ENCODE data around the gene ERBB4. TPM values are rescaled to one million over a fixed set of nuclear protein-coding genes. Genes with fewer than 3 reads are reported as not detected.

Gene ERBB4
- total RNA-seq (not detected), polyA plus RNA-seq (not detected), total RNA-seq (not detected)

- peaks cover 0 to 11% (median 2%) of the 10 kb centered on the region in 11 donors for H3K9me3 Mint-ChIP-seq
- Histone ChIP-seq H3K4me1 (ENCODE audit: control insufficient read depth in 2 of 2, insufficient read depth in 2 of 2, low read length in 2 of 2) (no peaks in the 10 kb centered on the region), H3K36me3 (ENCODE audit: control insufficient read depth in 2 of 3, insufficient read depth in 3 of 3, low read length in 3 of 3) (no peaks in the 10 kb centered on the region), H3K9me3 (ENCODE audit: control insufficient read depth in 2 of 3, low read length in 3 of 3) (no peaks in the 10 kb centered on the region), H3K27me3 (ENCODE audit: control insufficient read depth in 2 of 2, insufficient read depth in 2 of 2, low read length in 2 of 2) (peaks cover 0 to 10% of the 10 kb centered on the region in 2 donors), H3K27ac (ENCODE audit: low read depth, low read length) (no peak within 1 kb of the TSS), H3K4me3 (ENCODE audit: low read length) (no peak within 1 kb of the TSS)
- ChIA-PET POLR2A (no interaction called here), CTCF (no interaction called here)
- peaks cover 0 to 2% (median 0%) of the 10 kb centered on the region in 5 donors for H3K36me3 Mint-ChIP-seq
- intact Hi-C loops (cut with micrococcal nuclease): no loop called here
- H3K27me3 Mint-ChIP-seq: peaks cover 56 to 74% (median 67%) of the 10 kb centered on the region in 5 donors
- peak within 1 kb of the TSS in 6 of 10 donors; percentile 23 to 65 (median 44) for H3K4me3 Mint-ChIP-seq
- ATAC-seq (peak; percentile 22), DNase-seq (no peak)
- no peak within 1 kb of the TSS for H3K27ac Mint-ChIP-seq
- peaks cover 0 to 18% (median 10%) of the 10 kb centered on the region in 7 donors for H3K4me1 Mint-ChIP-seq
Observed at GRCh38 chr2:212538305-212539071, at the start of gene ERBB4. Gene ERBB4 (minus strand): TSS chr2:212538802. CDS start chr2:212538530, 272 bp downstream.

- peaks cover 0 to 18% (median 4%) of the 10 kb centered on the region in 11 donors for H3K9me3 Mint-ChIP-seq
- Histone ChIP-seq H3K9me3 (ENCODE audit: control insufficient read depth in 2 of 3, low read length in 3 of 3) (no peaks in the 10 kb centered on the region), H3K27me3 (ENCODE audit: control insufficient read depth in 2 of 2, insufficient read depth in 2 of 2, low read length in 2 of 2) (no peaks in the 10 kb centered on the region), H3K4me3 (ENCODE audit: low read length) (no peak overlapping the region), H3K4me1 (ENCODE audit: control insufficient read depth in 2 of 2, insufficient read depth in 2 of 2, low read length in 2 of 2) (no peaks in the 10 kb centered on the region), H3K27ac (ENCODE audit: low read depth, low read length) (no peak overlapping the region), H3K36me3 (ENCODE audit: control insufficient read depth in 2 of 3, insufficient read depth in 3 of 3, low read length in 3 of 3) (no peaks in the 10 kb centered on the region)
- no peak overlapping the region for H3K27ac Mint-ChIP-seq
- H3K27me3 Mint-ChIP-seq: peaks cover 0 to 19% (median 4%) of the 10 kb centered on the region in 5 donors
- intact Hi-C loops (cut with micrococcal nuclease): no loop called here
- no peaks in the 10 kb centered on the region for H3K4me1 Mint-ChIP-seq
- CTCF ChIA-PET: no interaction called here
- H3K36me3 Mint-ChIP-seq: peaks cover 0 to 4% (median 0%) of the 10 kb centered on the region in 5 donors
- ATAC-seq: no peak
- H3K4me3 Mint-ChIP-seq: no peak overlapping the region
- POLR2A ChIA-PET: no interaction called here
- no peak for DNase-seq
Observed at GRCh38 chr2:212580117-212580516, 41.5 kb upstream of the ERBB4 start.

GRCh38 chr2:212556296-212556695 lies 17.7 kb upstream of the ERBB4 start:
- Mint-ChIP-seq H3K36me3 (no peaks in the 10 kb centered on the region), H3K9me3 (peaks cover 0 to 3% (median 0%) of the 10 kb centered on the region in 11 donors), H3K4me1 (no peaks in the 10 kb centered on the region), H3K27me3 (peaks cover 0 to 3% (median 0%) of the 10 kb centered on the region in 5 donors), H3K27ac (no peak overlapping the region), H3K4me3 (no peak overlapping the region)
- ChIA-PET POLR2A (no interaction called here), CTCF (no interaction called here)
- Histone ChIP-seq H3K4me1 (ENCODE audit: control insufficient read depth in 2 of 2, insufficient read depth in 2 of 2, low read length in 2 of 2) (no peaks in the 10 kb centered on the region), H3K36me3 (ENCODE audit: control insufficient read depth in 2 of 3, insufficient read depth in 3 of 3, low read length in 3 of 3) (no peaks in the 10 kb centered on the region), H3K4me3 (ENCODE audit: low read length) (no peak overlapping the region), H3K27me3 (ENCODE audit: control insufficient read depth in 2 of 2, insufficient read depth in 2 of 2, low read length in 2 of 2) (no peaks in the 10 kb centered on the region), H3K9me3 (ENCODE audit: control insufficient read depth in 2 of 3, low read length in 3 of 3) (no peaks in the 10 kb centered on the region), H3K27ac (ENCODE audit: low read depth, low read length) (no peak overlapping the region)
- DNase-seq (no peak), ATAC-seq (no peak)
- intact Hi-C loops (cut with micrococcal nuclease): no loop called here

- Mint-ChIP-seq H3K9me3 (peaks cover 0 to 3% (median 0%) of the 10 kb centered on the region in 11 donors), H3K4me1 (no peaks in the 10 kb centered on the region), H3K4me3 (no peak overlapping the region), H3K36me3 (no peaks in the 10 kb centered on the region), H3K27me3 (peaks cover 0 to 3% (median 0%) of the 10 kb centered on the region in 5 donors), H3K27ac (no peak overlapping the region)
- Histone ChIP-seq H3K4me1 (ENCODE audit: control insufficient read depth in 2 of 2, insufficient read depth in 2 of 2, low read length in 2 of 2) (no peaks in the 10 kb centered on the region), H3K27ac (ENCODE audit: low read depth, low read length) (no peak overlapping the region), H3K27me3 (ENCODE audit: control insufficient read depth in 2 of 2, insufficient read depth in 2 of 2, low read length in 2 of 2) (no peaks in the 10 kb centered on the region), H3K9me3 (ENCODE audit: control insufficient read depth in 2 of 3, low read length in 3 of 3) (no peaks in the 10 kb centered on the region), H3K36me3 (ENCODE audit: control insufficient read depth in 2 of 3, insufficient read depth in 3 of 3, low read length in 3 of 3) (no peaks in the 10 kb centered on the region), H3K4me3 (ENCODE audit: low read length) (no peak overlapping the region)
- DNase-seq (no peak), ATAC-seq (no peak)
- intact Hi-C loops (cut with micrococcal nuclease): no loop called here
- CTCF ChIA-PET: no interaction called here
- POLR2A ChIA-PET: no interaction called here
Observed at GRCh38 chr2:212554233-212554632, 15.6 kb upstream of the ERBB4 start.

DNA sequence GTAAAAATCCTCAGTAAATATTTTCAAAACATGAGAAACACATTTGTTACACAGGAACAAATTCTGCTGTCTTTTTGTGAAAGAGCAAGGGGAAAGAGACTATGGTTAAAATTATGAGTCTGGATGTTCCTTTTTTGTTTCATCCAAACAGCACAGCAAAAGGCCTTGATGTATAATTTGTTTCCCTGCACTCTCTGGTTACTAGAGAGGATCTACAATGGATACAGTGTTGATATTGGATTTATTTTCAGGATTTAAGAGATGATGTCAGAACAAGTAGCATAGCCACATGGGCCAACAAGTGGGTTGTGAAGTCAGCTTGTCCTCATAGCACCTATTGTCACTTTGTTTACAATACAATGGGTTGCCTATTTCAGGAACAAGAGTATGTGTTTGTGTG lies 11.3 kb upstream of the ERBB4 start:
- Mint-ChIP-seq H3K4me3 (no peak overlapping the region), H3K9me3 (peaks cover 0 to 3% (median 0%) of the 10 kb centered on the region in 11 donors), H3K36me3 (no peaks in the 10 kb centered on the region), H3K27me3 (peaks cover 0 to 5% (median 0%) of the 10 kb centered on the region in 5 donors), H3K4me1 (no peaks in the 10 kb centered on the region), H3K27ac (no peak overlapping the region)
- ChIA-PET CTCF (no interaction called here), POLR2A (no interaction called here)
- Histone ChIP-seq H3K9me3 (ENCODE audit: control insufficient read depth in 2 of 3, low read length in 3 of 3) (no peaks in the 10 kb centered on the region), H3K27ac (ENCODE audit: low read depth, low read length) (no peak overlapping the region), H3K4me1 (ENCODE audit: control insufficient read depth in 2 of 2, insufficient read depth in 2 of 2, low read length in 2 of 2) (no peaks in the 10 kb centered on the region), H3K27me3 (ENCODE audit: control insufficient read depth in 2 of 2, insufficient read depth in 2 of 2, low read length in 2 of 2) (no peaks in the 10 kb centered on the region), H3K4me3 (ENCODE audit: low read length) (no peak overlapping the region), H3K36me3 (ENCODE audit: control insufficient read depth in 2 of 3, insufficient read depth in 3 of 3, low read length in 3 of 3) (no peaks in the 10 kb centered on the region)
- intact Hi-C loops (cut with micrococcal nuclease): no loop called here
- DNase-seq (no peak), ATAC-seq (no peak)

- no peaks in the 10 kb centered on the region for H3K36me3 Mint-ChIP-seq
- DNase-seq: no peak
- Histone ChIP-seq H3K27ac (ENCODE audit: low read depth, low read length) (no peak overlapping the region), H3K36me3 (ENCODE audit: control insufficient read depth in 2 of 3, insufficient read depth in 3 of 3, low read length in 3 of 3) (no peaks in the 10 kb centered on the region), H3K9me3 (ENCODE audit: control insufficient read depth in 2 of 3, low read length in 3 of 3) (no peaks in the 10 kb centered on the region), H3K4me1 (ENCODE audit: control insufficient read depth in 2 of 2, insufficient read depth in 2 of 2, low read length in 2 of 2) (no peaks in the 10 kb centered on the region), H3K27me3 (ENCODE audit: control insufficient read depth in 2 of 2, insufficient read depth in 2 of 2, low read length in 2 of 2) (no peaks in the 10 kb centered on the region), H3K4me3 (ENCODE audit: low read length) (no peak overlapping the region)
- H3K4me3 Mint-ChIP-seq: no peak overlapping the region
- POLR2A ChIA-PET: no interaction called here
- no peaks in the 10 kb centered on the region for H3K4me1 Mint-ChIP-seq
- H3K9me3 Mint-ChIP-seq: no peaks in the 10 kb centered on the region
- intact Hi-C loops (cut with micrococcal nuclease): no loop called here
- CTCF ChIA-PET: no interaction called here
- no peak for ATAC-seq
- H3K27me3 Mint-ChIP-seq: peaks cover 0 to 5% (median 0%) of the 10 kb centered on the region in 5 donors
- no peak overlapping the region for H3K27ac Mint-ChIP-seq
Observed at GRCh38 chr2:212549463-212549862, 10.9 kb upstream of the ERBB4 start.

- Mint-ChIP-seq H3K27ac (no peak overlapping the region), H3K9me3 (no peaks in the 10 kb centered on the region), H3K4me1 (no peaks in the 10 kb centered on the region), H3K36me3 (no peaks in the 10 kb centered on the region), H3K4me3 (no peak overlapping the region), H3K27me3 (peaks cover 0 to 5% (median 0%) of the 10 kb centered on the region in 5 donors)
- Histone ChIP-seq H3K4me1 (ENCODE audit: control insufficient read depth in 2 of 2, insufficient read depth in 2 of 2, low read length in 2 of 2) (no peaks in the 10 kb centered on the region), H3K9me3 (ENCODE audit: control insufficient read depth in 2 of 3, low read length in 3 of 3) (no peaks in the 10 kb centered on the region), H3K27me3 (ENCODE audit: control insufficient read depth in 2 of 2, insufficient read depth in 2 of 2, low read length in 2 of 2) (no peaks in the 10 kb centered on the region), H3K36me3 (ENCODE audit: control insufficient read depth in 2 of 3, insufficient read depth in 3 of 3, low read length in 3 of 3) (no peaks in the 10 kb centered on the region), H3K4me3 (ENCODE audit: low read length) (no peak overlapping the region), H3K27ac (ENCODE audit: low read depth, low read length) (no peak overlapping the region)
- no peak for DNase-seq
- POLR2A ChIA-PET: no interaction called here
- CTCF ChIA-PET: no interaction called here
- ATAC-seq: no peak
- intact Hi-C loops (cut with micrococcal nuclease): no loop called here
Observed at GRCh38 chr2:212548455-212548819, 9.8 kb upstream of the ERBB4 start.
